AG10803 (cell line): Measurements from ENCODE around the gene SPAG17.

Experiments used
- DNase-seq: peaks from one replicate; pipeline ENCODE4 v3.0.0; 2010; ENCODE audit warnings: low read depth
- H3K4me3 ChIP-seq: 2 replicates; pipeline ENCODE4 v1.5.1; 2011; ENCODE audit warnings: mild to moderate bottlenecking, low read length, control low read depth
- TF ChIP-seq, protein P1 (sequence below): conservative IDR thresholded peaks from 2 replicates; pipeline ENCODE4 v1.5.1; 2011; ENCODE audit warnings: mild to moderate bottlenecking, low read length, control low read depth, inconsistent platforms

SPAG17 gene

DNA sequence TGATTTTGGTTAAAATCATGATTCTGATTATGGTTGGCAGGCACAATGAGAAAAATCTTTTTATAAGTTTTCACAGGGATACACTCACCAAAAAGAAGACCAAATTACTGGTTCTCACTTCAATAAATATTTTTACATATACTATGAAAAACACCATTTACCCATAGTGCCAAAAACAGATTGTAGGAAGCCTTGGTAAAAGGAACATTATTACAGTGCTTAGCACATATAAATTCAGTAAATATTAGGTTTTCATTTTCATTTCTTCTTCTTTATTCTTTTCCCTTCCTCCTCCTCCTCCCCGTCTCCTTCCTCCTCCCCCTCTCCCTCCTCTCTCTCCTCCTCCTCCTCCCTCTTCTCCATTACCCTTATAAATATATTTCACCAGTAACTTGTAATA lies 15.8 kb upstream of the SPAG17 start:
- no peak for DNase-seq
- no peak overlapping the region for H3K4me3 ChIP-seq
- TF ChIP-seq, protein P1, sequence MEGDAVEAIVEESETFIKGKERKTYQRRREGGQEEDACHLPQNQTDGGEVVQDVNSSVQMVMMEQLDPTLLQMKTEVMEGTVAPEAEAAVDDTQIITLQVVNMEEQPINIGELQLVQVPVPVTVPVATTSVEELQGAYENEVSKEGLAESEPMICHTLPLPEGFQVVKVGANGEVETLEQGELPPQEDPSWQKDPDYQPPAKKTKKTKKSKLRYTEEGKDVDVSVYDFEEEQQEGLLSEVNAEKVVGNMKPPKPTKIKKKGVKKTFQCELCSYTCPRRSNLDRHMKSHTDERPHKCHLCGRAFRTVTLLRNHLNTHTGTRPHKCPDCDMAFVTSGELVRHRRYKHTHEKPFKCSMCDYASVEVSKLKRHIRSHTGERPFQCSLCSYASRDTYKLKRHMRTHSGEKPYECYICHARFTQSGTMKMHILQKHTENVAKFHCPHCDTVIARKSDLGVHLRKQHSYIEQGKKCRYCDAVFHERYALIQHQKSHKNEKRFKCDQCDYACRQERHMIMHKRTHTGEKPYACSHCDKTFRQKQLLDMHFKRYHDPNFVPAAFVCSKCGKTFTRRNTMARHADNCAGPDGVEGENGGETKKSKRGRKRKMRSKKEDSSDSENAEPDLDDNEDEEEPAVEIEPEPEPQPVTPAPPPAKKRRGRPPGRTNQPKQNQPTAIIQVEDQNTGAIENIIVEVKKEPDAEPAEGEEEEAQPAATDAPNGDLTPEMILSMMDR, result no peak

DNA sequence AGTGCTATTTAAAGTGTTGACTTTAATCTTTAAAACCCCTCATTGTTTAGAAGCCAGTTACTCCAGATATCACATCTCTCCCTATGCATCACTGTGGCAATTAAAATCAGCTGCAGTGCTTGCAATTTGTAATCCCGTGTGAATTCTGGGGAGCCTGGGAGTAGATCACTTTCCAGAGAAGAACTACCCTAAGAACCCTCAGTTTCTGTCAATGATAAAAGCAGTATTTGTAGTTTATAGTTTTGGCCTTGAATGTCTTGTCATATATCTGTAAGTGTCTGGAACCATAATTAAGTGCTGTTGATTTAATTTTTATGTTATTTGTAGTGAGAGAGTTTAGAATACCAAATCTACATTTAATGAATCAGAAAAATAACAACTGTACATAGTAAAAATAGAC lies 5.5 kb upstream of the SPAG17 start:
- H3K4me3 ChIP-seq, result no peak overlapping the region
- TF ChIP-seq, protein P1, result no peak
- no peak for DNase-seq

DNA sequence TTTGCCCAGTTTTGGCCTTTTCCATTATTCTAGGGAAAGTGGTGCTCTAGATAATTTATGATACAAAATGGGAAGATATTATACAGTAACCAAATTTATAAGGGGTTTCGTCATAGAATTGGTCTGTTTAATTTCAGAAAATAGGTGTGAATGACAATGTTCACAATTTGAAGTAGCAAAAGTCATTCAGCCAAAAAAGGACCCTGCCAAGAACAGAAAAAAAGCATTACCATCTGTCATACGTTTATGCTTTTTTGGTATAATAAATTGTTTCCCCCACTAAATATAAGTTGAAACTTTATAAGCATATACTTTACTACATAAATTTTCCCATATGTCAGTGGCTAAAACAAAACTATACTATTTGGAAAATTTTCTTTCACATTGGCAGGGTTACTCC lies 4.5 kb upstream of the SPAG17 start:
- TF ChIP-seq, protein P1, result no peak
- no peak overlapping the region for H3K4me3 ChIP-seq
- no peak for DNase-seq

DNA sequence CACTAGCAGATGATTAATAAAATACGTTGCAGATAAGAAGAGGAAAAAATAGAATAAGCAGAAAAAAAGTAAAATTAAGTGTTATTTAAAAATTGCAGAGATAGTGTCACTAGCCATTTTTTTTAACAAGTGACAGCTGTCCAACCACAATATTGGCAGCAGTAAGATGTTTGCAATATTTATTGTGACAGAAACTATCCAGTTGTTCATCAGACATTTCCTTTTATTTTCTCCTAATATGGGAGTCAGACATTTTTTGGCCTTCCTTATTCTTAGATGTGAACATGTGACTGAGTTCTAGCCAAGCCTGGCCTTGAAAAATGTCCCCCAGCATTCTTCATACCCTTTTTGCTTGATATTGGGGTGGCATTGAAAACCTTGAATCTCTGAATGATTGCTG lies 3.4 kb upstream of the SPAG17 start:
- DNase-seq, result no peak
- H3K4me3 ChIP-seq, result no peak overlapping the region
- TF ChIP-seq, protein P1, result no peak

DNA sequence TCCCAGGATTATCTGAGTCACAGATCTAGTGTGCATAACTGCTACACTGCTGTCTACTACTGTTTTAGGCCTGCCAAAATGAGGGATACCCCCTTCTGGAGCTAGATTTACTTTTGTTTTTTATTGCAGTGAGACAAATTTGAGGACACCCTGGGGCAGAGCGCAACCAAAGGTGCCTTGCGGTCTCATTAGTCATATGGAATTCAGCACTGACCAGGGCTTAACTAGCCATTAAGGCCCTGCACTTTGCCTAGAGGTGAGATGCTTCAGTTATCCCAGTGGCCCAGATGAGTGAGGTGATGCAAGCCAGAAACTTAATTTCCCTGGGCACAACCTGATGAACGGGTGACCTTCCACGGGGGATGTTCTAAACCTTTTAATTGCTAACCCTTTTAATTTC lies 998 bp upstream of the SPAG17 start:
- DNase-seq, result no peak
- TF ChIP-seq, protein P1, result no peak

DNA sequence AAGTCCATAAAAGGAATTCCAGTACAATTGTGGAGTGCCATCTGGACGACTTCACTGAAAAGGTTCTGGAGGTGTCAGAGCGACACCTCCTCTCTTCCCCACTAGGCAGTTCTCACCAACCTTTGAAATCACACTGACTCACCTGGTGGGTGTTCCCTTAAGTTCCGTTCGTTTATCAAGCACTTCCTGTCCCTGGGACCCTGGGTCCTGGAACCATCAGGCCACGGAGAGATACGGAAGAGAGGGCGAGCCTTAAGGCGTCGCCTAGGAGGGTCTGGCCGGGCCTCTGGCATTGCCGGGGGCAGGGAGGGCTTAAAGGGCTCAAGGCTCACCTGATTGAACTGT lies 317 bp downstream of the SPAG17 start:
- DNase-seq, result no peak
- TF ChIP-seq, protein P1, result no peak
- H3K4me3 ChIP-seq, result peak overlapping the region; percentile 52

More for the DNA sequence above, 998 bp upstream of the SPAG17 start:
- H3K4me3 ChIP-seq, result no peak overlapping the region

DNA sequence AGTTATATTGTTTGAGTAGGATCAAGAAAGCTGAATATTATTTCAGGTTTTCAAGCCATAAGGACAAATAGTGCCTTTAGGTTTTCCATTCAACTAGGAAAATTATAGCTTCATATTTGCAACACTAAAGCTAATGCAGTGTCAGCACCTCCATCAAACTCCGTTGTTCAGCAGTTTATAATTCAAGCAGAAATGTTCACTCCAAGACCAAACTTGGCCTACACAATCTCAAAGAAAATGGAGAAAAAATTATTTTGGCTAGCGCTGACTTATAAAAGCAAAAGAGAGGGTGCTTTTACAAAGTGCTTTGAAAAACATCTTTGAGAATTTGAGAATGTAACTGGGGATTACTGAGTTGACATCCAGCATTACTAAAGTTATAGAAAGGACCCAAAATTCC lies 1.4 kb downstream of the SPAG17 start:
- no peak for DNase-seq
- TF ChIP-seq, protein P1, result no peak
- no peak overlapping the region for H3K4me3 ChIP-seq
